Measurements from ENCODE around the gene INPP4A. TPM values are rescaled to one million over a fixed set of nuclear protein-coding genes. Genes with fewer than 3 reads are reported as not detected.

The INPP4A gene
- total RNA-seq, 1 experiment from 2014 or later = 26.7 TPM

DNA sequence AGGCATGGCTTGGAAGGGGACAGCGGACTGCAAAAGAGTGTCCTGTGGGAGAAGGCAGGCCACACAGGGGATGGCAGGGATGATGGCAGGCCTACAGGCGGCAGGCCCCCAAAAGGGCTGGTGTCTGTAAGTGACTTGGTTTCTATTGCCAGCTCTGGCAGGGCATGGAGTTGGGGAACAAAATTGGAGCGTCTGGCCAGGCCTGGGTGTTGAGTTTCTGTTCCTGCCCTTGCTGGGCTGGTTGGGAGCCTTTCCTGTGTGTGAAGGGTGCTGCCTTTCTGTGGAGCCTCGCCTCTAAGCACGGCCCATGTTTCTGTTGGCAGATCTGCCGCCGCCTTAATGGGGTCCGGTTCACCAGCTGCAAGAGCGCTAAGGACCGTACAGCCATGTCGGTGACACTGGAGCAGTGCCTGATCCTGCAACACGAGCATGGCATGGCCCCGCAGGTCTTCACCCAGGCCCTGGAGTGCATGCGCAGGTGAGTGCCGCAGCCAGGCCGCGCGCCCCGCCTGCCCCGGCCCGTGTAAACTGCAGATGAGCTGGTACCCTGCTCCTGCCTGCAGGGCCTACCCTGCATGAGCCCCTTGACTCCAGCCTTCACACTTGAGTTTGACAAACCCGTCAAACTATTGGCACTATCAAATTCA is 132.1 kb downstream of the INPP4A start:
- H3K4me1 Mint-ChIP-seq (ENCODE audit: low read depth, unreplicated experiment) = no peaks in the 10 kb centered on the region
- H3K36me3 Mint-ChIP-seq (ENCODE audit: insufficient read depth, unreplicated experiment) = peaks cover 6% of the 10 kb centered on the region
- CTCF ChIA-PET = interaction anchor here (0.5 kb wide), 1 partner anchor 200 kb away, joined by 3 read pairs; no protein-coding TSS in a partner anchor
- DNase-seq = no peak
- BruUV-seq (replicated peaks) = no TSS peak
- H3K27ac Mint-ChIP-seq (ENCODE audit: unreplicated experiment) = no peak overlapping the region
- no peaks in the 10 kb centered on the region for H3K27me3 Mint-ChIP-seq (ENCODE audit: unreplicated experiment)
- intact Hi-C loops (cut with micrococcal nuclease; ENCODE audit: unreplicated experiment) = no loop called here
- TF ChIP-seq, protein P1, sequence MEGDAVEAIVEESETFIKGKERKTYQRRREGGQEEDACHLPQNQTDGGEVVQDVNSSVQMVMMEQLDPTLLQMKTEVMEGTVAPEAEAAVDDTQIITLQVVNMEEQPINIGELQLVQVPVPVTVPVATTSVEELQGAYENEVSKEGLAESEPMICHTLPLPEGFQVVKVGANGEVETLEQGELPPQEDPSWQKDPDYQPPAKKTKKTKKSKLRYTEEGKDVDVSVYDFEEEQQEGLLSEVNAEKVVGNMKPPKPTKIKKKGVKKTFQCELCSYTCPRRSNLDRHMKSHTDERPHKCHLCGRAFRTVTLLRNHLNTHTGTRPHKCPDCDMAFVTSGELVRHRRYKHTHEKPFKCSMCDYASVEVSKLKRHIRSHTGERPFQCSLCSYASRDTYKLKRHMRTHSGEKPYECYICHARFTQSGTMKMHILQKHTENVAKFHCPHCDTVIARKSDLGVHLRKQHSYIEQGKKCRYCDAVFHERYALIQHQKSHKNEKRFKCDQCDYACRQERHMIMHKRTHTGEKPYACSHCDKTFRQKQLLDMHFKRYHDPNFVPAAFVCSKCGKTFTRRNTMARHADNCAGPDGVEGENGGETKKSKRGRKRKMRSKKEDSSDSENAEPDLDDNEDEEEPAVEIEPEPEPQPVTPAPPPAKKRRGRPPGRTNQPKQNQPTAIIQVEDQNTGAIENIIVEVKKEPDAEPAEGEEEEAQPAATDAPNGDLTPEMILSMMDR (IDR thresholded peaks at IDR 0.05; ENCODE audit: unreplicated experiment) = no peak
- no peaks in the 10 kb centered on the region for H3K9me3 Mint-ChIP-seq (ENCODE audit: low read depth, unreplicated experiment)
- H3K4me3 Mint-ChIP-seq (ENCODE audit: low read depth, unreplicated experiment) = no peak overlapping the region

DNA sequence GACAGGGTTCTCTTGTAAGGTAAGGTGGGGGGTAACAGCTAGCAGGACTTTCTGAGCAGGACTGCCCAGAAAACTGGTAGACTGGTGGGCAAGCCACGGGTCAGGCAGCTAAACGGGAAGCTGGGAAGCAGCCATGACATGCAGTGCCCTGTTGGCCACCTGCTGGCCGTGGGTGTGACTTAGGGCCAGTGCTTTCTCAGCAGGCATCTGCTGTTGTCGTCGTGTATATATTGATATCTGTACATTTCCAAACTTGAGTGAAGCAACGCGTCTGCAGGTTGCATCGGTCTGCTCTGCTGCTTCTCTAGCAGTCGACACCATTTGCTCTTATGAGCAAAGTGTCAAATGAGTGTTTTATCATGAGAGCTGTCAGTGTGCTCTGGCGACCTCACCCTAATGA is 132.7 kb downstream of the INPP4A start:
- peaks cover 6% of the 10 kb centered on the region for H3K36me3 Mint-ChIP-seq (ENCODE audit: insufficient read depth, unreplicated experiment)
- CTCF ChIA-PET = no interaction called here
- BruUV-seq (replicated peaks) = no TSS peak

DNA sequence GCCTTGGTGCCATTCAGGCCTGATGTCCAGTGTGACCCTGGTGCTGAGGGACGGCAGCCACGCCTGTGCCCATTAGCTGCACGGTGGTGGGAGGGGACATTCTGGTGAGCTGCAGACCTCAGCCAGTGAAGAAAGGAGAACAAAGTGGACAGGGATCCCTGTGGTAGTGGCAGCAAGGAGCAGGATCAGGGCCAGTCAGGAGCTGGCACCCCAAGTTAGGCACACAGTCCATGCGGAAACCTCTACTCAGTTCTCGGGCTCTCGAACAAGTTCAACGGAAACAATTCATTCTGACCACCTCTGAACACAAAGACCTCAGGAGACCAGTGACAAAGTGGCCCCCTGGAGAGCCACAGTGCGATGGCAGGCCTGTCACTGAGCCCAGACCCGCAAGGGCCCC is 133.6 kb downstream of the INPP4A start:
- H3K9me3 Mint-ChIP-seq (ENCODE audit: low read depth, unreplicated experiment) = no peaks in the 10 kb centered on the region
- BruUV-seq (replicated peaks) = no TSS peak
- intact Hi-C loops (cut with micrococcal nuclease; ENCODE audit: unreplicated experiment) = no loop called here
- peaks cover 6% of the 10 kb centered on the region for H3K36me3 Mint-ChIP-seq (ENCODE audit: insufficient read depth, unreplicated experiment)
- CTCF ChIA-PET = no interaction called here
- no peak overlapping the region for H3K4me3 Mint-ChIP-seq (ENCODE audit: low read depth, unreplicated experiment)
- H3K4me1 Mint-ChIP-seq (ENCODE audit: low read depth, unreplicated experiment) = no peaks in the 10 kb centered on the region
- DNase-seq = no peak
- no peak overlapping the region for H3K27ac Mint-ChIP-seq (ENCODE audit: unreplicated experiment)
- TF ChIP-seq, protein P1 (IDR thresholded peaks at IDR 0.05; ENCODE audit: unreplicated experiment) = no peak
- no peaks in the 10 kb centered on the region for H3K27me3 Mint-ChIP-seq (ENCODE audit: unreplicated experiment)

More for the DNA sequence above, 132.7 kb downstream of the INPP4A start:
- DNase-seq = no peak
- Mint-ChIP-seq H3K27me3 (ENCODE audit: unreplicated experiment) (no peaks in the 10 kb centered on the region), H3K4me1 (ENCODE audit: low read depth, unreplicated experiment) (no peaks in the 10 kb centered on the region), H3K9me3 (ENCODE audit: low read depth, unreplicated experiment) (no peaks in the 10 kb centered on the region), H3K27ac (ENCODE audit: unreplicated experiment) (no peak overlapping the region), H3K4me3 (ENCODE audit: low read depth, unreplicated experiment) (no peak overlapping the region)
- TF ChIP-seq, protein P1 (IDR thresholded peaks at IDR 0.05; ENCODE audit: unreplicated experiment) = no peak
- intact Hi-C loops (cut with micrococcal nuclease; ENCODE audit: unreplicated experiment) = no loop called here

DNA sequence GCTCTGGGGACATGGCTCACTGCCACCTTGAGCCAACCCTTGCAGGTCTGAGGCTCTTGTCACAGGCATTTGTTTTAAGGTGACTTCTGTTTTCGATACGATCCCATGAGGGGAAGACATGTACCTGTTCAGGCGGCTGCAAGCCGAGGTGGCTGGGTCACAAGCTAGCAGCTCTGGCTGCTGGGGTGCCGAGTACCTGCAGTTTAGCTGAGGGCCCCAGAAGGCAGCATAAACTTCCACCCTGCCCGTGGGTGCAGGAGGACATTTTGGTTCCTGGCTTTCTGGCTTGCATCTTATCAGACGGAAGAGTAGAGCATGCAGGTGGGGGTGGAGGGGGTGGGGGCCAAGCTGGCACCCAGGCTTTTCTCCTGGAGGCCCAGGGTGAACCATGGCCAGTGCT is 135.3 kb downstream of the INPP4A start:
- H3K4me3 Mint-ChIP-seq (ENCODE audit: low read depth, unreplicated experiment) = no peak overlapping the region
- no peak for DNase-seq
- BruUV-seq (replicated peaks) = no TSS peak
- intact Hi-C loops (cut with micrococcal nuclease; ENCODE audit: unreplicated experiment) = no loop called here
- H3K9me3 Mint-ChIP-seq (ENCODE audit: low read depth, unreplicated experiment) = no peaks in the 10 kb centered on the region
- TF ChIP-seq, protein P1 (IDR thresholded peaks at IDR 0.05; ENCODE audit: unreplicated experiment) = no peak
- CTCF ChIA-PET = no interaction called here
- H3K36me3 Mint-ChIP-seq (ENCODE audit: insufficient read depth, unreplicated experiment) = peaks cover 6% of the 10 kb centered on the region
- no peaks in the 10 kb centered on the region for H3K4me1 Mint-ChIP-seq (ENCODE audit: low read depth, unreplicated experiment)
- H3K27ac Mint-ChIP-seq (ENCODE audit: unreplicated experiment) = no peak overlapping the region
- no peaks in the 10 kb centered on the region for H3K27me3 Mint-ChIP-seq (ENCODE audit: unreplicated experiment)
